Measurements from ENCODE around the gene BRIX1.

BRIX1 gene

DNA sequence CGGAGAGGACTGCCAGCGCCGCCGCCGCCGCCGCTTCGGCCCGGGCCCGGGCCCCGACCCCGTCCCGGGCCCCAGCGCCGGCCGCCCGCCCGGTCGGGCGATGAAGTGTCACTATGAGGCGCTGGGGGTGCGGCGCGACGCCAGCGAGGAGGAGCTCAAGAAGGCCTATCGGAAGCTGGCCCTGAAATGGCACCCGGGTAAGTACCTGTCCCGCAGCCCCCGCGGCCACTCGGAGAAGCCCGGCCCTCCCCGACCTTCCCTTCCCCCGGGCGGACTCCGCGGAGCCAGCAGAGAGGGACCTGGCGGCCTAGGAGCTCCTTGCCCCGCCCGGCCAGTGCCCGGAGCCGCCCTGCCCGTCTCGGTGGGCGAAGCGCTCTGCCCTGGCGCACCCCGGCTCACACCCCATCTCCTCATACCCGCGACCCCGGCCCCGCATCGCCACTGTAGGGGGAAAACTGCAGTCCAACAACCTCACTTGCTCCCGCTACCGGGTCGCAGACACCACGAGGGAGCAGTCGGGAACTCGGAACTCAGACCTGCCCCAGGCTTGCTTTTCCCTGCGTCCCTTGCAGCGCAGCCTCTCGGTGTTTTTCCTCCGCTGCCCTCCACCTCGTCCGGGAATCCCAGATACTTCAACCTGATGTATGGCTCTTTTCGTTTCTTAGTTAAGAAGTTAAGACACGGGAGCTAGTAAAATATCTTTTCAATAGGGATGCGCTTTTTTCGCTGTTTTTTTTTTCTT, 14.4 kb downstream of the BRIX1 start:
- peak; percentile 66 for DNase-seq
- Histone ChIP-seq H3K27me3 (replicated peaks) (no peaks in the 10 kb centered on the region), H3K27ac (peak overlapping the region; percentile 66), H3K4me3 (ENCODE audit: low read depth, low read length) (peak overlapping the region; percentile 90), H3K36me3 (replicated peaks) (peaks cover 12% of the 10 kb centered on the region)
- TF ChIP-seq, protein P1, sequence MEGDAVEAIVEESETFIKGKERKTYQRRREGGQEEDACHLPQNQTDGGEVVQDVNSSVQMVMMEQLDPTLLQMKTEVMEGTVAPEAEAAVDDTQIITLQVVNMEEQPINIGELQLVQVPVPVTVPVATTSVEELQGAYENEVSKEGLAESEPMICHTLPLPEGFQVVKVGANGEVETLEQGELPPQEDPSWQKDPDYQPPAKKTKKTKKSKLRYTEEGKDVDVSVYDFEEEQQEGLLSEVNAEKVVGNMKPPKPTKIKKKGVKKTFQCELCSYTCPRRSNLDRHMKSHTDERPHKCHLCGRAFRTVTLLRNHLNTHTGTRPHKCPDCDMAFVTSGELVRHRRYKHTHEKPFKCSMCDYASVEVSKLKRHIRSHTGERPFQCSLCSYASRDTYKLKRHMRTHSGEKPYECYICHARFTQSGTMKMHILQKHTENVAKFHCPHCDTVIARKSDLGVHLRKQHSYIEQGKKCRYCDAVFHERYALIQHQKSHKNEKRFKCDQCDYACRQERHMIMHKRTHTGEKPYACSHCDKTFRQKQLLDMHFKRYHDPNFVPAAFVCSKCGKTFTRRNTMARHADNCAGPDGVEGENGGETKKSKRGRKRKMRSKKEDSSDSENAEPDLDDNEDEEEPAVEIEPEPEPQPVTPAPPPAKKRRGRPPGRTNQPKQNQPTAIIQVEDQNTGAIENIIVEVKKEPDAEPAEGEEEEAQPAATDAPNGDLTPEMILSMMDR (IDR thresholded peaks at IDR 0.05; ENCODE audit: low read depth, low read length, missing control alignments): no peak
- in situ Hi-C loops (cut with HindIII; ENCODE audit: low pct_ligation_motif_present, low sequenced_read_pairs): no loop called here

DNA sequence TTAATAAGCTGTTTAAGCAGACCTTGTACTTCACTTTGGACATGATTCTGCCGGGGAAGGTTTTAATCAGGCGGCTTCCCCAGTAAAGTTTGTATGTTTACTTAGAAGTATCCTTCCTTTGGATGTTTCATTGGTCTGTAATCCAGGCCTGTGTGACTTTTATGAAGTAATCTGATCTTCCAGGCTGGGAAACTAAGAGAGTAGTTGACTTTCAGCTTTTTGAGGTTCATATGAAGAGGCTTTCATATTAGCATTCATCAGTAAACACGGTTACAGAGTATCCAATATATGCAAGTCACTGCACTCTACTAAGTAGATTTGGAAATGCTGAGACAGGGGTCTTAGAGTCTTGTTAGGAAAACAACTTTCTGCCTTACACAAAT, 14.9 kb downstream of the BRIX1 start:
- in situ Hi-C loops (cut with HindIII; ENCODE audit: low pct_ligation_motif_present, low sequenced_read_pairs): no loop called here
- Histone ChIP-seq H3K4me3 (ENCODE audit: low read depth, low read length) (peak overlapping the region; percentile 90), H3K27ac (peak overlapping the region; percentile 66), H3K36me3 (replicated peaks) (peaks cover 10% of the 10 kb centered on the region), H3K27me3 (replicated peaks) (no peaks in the 10 kb centered on the region)
- DNase-seq: peak; percentile 22
- TF ChIP-seq, protein P1 (IDR thresholded peaks at IDR 0.05; ENCODE audit: low read depth, low read length, missing control alignments): no peak

DNA sequence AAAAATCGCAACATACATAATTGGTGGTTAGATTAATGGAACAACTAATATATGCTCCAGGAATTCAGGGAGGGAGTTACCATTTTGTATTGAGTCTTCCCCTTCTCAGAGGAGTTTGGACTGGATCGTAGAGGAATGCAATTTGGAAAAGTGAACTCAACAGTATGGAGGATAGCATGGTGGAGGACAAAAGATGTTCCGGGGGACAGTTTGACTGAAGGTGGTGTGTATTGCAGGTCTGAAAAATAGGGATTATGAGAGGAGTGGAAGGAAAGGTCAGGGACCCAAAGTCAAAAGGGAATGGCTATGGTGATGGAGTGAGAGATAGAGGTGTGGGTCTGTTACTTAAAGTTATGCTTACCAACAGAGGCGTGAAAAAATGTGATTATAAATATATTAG, 15.4 kb downstream of the BRIX1 start:
- DNase-seq: no peak
- H3K4me3 ChIP-seq (ENCODE audit: low read depth, low read length): peak overlapping the region; percentile 90
- TF ChIP-seq, protein P1 (IDR thresholded peaks at IDR 0.05; ENCODE audit: low read depth, low read length, missing control alignments): no peak
- peak overlapping the region; percentile 66 for H3K27ac ChIP-seq
- peaks cover 5% of the 10 kb centered on the region for H3K36me3 ChIP-seq (replicated peaks)
- in situ Hi-C loops (cut with HindIII; ENCODE audit: low pct_ligation_motif_present, low sequenced_read_pairs): no loop called here
- no peaks in the 10 kb centered on the region for H3K27me3 ChIP-seq (replicated peaks)

DNA sequence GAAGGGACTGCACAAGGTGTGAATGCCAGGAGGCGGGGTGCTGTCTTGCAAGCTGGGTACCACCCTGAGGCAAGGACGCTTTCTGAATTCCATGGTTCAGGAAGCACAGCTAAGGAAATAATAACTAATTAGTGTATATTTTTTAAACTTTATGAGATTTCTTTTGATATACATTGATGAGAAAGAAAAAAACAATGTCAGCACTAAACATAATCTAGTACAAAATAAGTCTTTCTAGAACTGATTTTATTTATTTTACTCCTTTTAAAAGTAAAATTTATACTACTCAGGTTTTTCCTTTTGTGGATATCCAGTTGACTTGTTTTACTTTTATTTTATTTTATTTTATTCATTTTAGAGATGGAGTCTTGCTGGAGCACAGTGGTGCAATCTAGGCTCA, 17.4 kb downstream of the BRIX1 start:
- H3K27ac ChIP-seq: no peak overlapping the region
- TF ChIP-seq, protein P1 (IDR thresholded peaks at IDR 0.05; ENCODE audit: low read depth, low read length, missing control alignments): no peak
- no peak for DNase-seq
- no peaks in the 10 kb centered on the region for H3K27me3 ChIP-seq (replicated peaks)
- in situ Hi-C loops (cut with HindIII; ENCODE audit: low pct_ligation_motif_present, low sequenced_read_pairs): no loop called here
- H3K36me3 ChIP-seq (replicated peaks): peaks cover 17% of the 10 kb centered on the region
- H3K4me3 ChIP-seq (ENCODE audit: low read depth, low read length): no peak overlapping the region

DNA sequence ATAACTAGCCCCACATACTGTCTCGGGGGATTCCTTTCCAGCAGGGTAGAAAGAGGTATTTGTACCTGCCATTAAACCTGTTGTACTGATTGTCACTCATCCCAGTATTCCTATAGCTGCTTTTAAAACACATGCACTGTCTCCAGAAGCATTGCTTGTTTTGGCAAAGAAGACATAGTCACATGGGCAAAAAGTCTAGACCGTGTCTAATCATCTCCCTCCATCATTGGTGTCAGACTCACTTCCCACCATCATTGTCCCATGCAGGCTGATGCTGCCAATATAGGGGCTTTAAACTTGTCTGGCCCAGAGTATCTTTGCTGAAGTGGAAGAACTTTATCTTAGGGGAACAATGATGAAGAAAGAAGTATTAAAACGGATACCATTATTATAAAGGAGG, 26.4 kb downstream of the BRIX1 start:
- in situ Hi-C loops (cut with HindIII; ENCODE audit: low pct_ligation_motif_present, low sequenced_read_pairs): no loop called here
- Histone ChIP-seq H3K36me3 (replicated peaks) (peaks cover 36% of the 10 kb centered on the region), H3K27me3 (replicated peaks) (no peaks in the 10 kb centered on the region), H3K27ac (no peak overlapping the region), H3K4me3 (ENCODE audit: low read depth, low read length) (no peak overlapping the region)
- TF ChIP-seq, protein P1 (IDR thresholded peaks at IDR 0.05; ENCODE audit: low read depth, low read length, missing control alignments): no peak
- peak; percentile 13 for DNase-seq

DNA sequence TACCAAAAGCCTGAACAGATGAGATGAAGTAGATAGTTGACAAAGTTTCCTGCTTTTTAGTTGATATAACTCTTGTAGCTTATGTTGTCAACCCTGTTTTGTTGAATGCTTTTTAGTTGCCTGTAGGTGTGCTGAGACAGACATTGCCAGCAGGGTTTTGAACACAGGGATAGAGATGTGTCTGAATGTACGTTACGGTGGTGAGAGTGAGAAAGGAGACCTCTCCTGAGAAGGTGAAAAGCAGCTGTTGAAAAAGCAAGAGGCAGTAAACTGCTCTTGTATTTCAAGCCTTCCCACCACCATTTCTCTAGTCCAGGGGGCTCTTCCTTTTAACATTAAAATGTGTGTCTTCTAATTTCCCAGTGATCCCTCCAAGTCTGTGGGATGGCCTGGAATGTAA, 28.5 kb downstream of the BRIX1 start:
- DNase-seq: no peak
- Histone ChIP-seq H3K36me3 (replicated peaks) (peaks cover 24% of the 10 kb centered on the region), H3K27ac (no peak overlapping the region), H3K27me3 (replicated peaks) (no peaks in the 10 kb centered on the region), H3K4me3 (ENCODE audit: low read depth, low read length) (no peak overlapping the region)
- in situ Hi-C loops (cut with HindIII; ENCODE audit: low pct_ligation_motif_present, low sequenced_read_pairs): no loop called here
- TF ChIP-seq, protein P1 (IDR thresholded peaks at IDR 0.05; ENCODE audit: low read depth, low read length, missing control alignments): no peak
